Stimulated activated CD8-positive, alpha-beta memory T cell treated with anti-CD3 and anti-CD28 coated beads, Interleukin-12 subunit alpha, Interleukin-12 subunit beta, amount 100 ng/mL, for 1 hour (primary cell): Measurements from ENCODE around the gene ISYNA1.

Experiments
- DNase-seq: peaks from one replicate; pipeline ENCODE4 v3.0.0-alpha.2; 2020; ENCODE audit warnings: low read depth

ISYNA1 gene

DNA sequence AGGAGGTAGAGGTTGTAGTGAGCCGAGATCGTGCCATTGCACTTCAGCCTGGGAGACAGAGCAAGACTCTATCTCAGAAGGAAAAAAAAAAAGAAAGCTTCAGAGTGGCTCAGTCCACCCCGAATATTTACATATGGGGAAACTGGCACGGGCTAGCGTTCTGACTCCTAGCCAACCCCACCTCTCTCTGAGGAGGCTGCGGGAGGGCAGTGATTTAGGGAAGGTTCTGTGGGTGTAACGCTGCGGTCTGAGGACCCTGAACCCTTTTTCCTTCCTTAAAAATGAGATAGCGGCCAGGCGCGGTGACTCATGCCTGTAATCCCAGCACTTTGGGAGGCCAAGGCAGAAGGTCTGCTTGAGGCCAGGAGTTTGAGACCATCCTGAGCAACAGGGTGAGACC, 45.5 kb downstream of the ISYNA1 start:
- DNase-seq = no peak

DNA sequence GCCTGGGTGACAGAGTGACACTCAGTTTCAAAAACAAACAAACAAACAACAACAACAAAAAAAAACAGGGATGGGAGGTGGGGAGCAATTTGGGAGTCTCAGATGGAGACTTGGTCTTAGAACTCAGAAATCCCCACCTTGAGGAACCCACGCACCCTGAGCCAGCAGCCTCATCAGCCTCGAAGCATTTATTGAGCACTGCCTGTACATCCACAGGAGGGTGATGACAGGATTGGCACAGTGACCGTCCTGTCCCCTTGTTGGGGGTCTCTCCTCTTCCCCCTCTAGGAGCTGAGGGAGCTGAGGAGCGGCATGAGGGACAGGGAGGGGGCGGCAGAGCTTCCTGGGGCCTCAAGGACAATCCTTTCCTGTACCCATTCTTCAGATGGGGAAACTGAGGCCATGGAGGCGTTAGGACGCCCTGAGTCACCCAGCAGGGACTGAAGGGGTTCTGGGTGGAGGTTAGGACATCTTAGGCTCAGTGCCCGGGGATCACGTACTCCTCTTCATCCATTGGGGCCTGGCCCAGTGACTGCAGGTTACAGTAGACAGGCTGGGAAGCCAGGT, 46.3 kb downstream of the ISYNA1 start:
- DNase-seq = no peak

GRCh38 chr19:18390065-18390907, 47.6 kb downstream of the ISYNA1 start:
- no peak for DNase-seq

GRCh38 chr19:18389726-18390064, 48.2 kb downstream of the ISYNA1 start:
- DNase-seq = no peak

- DNase-seq = no peak
Measured at GRCh38 chr19:18388960-18389725, 48.8 kb downstream of the ISYNA1 start.

GRCh38 chr19:18388100-18388959, 49.6 kb downstream of the ISYNA1 start:
- DNase-seq = peak; percentile 64

DNA sequence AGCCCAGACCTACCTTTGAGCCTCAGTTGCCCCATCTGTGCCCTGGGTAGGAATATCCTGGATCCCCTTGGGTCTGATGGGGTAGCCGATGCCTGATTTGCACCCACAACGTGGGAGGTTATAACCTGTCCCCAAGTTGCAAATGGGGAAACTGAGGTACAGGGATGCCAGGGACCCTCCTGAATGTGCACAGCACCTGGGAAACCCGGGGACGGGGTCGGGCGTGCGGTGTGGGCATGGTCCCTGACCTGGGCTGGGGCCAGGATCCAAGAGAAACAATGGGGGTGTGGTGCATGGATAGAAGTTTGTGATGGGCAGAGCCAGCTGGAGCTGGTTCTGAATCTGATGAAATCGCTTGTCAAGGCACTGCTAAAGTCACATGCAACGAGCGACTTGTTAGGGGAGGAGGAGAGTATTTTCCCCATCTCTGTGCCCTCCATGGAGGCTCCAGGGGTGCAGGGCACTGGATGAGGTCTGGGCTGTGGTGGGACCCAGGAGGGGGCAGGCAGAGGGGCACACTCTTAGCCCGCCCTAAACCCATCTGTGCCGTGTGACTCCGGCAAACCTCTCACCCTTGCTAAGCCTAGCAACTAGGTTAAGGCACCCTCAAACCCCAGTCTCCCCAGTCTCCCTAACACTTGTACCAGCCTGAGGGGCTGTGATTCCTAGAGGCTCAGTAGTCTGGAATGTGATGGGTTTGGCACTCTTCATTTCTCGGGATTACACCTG, 51.2 kb downstream of the ISYNA1 start:
- DNase-seq = no peak

- DNase-seq = no peak
Measured at GRCh38 chr19:18385675-18386542, 52.0 kb downstream of the ISYNA1 start, which contains the start of gene GDF15. GDF15 (plus strand) TSS chr19:18386158; CDS start chr19:18386190, 32 bp downstream.

DNA sequence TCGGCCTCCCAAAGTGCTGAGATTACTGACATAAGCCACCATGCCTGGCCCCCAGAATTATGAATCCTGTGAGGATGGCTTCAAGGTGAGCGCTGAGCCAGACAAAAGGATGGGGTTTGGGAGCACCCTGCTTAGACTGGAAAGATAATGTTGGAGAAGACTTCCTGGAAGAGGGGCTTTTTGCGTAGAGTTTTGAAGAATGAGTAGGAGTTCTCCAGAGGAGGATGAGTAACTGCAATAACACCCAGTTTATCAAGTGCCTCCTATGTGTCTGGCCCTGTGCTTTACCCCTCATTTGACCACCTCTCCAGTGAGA, 52.6 kb downstream of the ISYNA1 start:
- no peak for DNase-seq

- no peak for DNase-seq
Measured at GRCh38 chr19:18384775-18385174, 53.2 kb downstream of the ISYNA1 start.
